ENCODE measurements around the gene KNCN. TPM values are rescaled to one million over a fixed set of nuclear protein-coding genes. Genes with fewer than 3 reads are reported as not detected.

Gene KNCN
- total RNA-seq, 2 experiments from 2014 or later: not detected

DNA sequence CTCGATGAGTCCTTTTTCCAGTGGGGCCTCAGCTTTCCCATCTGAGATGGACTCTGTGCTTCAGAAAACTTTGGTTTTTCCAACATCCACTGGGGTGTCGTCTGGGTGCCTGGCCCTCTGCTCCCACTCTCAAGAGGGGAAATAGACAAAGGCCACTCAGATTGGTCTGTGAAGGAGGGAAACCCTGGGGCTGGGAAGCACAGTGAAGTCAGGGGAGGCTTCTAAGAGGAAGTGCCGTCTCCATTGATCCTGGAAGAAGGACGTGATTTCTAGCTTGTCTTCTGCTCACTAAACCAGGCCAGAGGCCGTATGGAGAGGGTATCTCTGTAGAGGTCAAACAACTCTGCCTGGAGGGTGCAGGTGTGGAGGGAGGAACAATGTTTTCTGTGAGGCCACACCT, 5.2 kb downstream of the KNCN start:
- peaks cover 68% of the 10 kb centered on the region for H3K27me3 Mint-ChIP-seq
- H3K4me1 Mint-ChIP-seq (ENCODE audit: low read depth): peaks cover 10% of the 10 kb centered on the region
- Histone ChIP-seq H3K4me1 (ENCODE audit: insufficient read depth, low read length) (peaks cover 27% of the 10 kb centered on the region), H3K27ac (ENCODE audit: low read depth in 1 of 2, low read length in 2 of 2) (no peak overlapping the region), H3K9me3 (ENCODE audit: control insufficient read depth in 1 of 2, insufficient read depth in 1 of 2, low read length in 2 of 2) (peaks cover 0 to 5% of the 10 kb centered on the region in 2 experiments), H3K4me3 (ENCODE audit: low read length) (no peak overlapping the region), H3K27me3 (ENCODE audit: control insufficient read depth in 1 of 2, insufficient read depth in 2 of 2, low read length in 2 of 2) (peaks cover 39 to 49% of the 10 kb centered on the region in 2 experiments), H3K36me3 (ENCODE audit: insufficient read depth, low read length) (no peaks in the 10 kb centered on the region)
- DNase-seq: no peak
- intact Hi-C loops (cut with DNase I, micrococcal nuclease): no loop called here
- no peaks in the 10 kb centered on the region for H3K9me3 Mint-ChIP-seq
- no peak overlapping the region for H3K27ac Mint-ChIP-seq
- POLR2A ChIA-PET: no interaction called here
- no peaks in the 10 kb centered on the region for H3K36me3 Mint-ChIP-seq (ENCODE audit: low read depth)
- H3K4me3 Mint-ChIP-seq: no peak overlapping the region
- ATAC-seq (ENCODE audit: poor library complexity): no peak
- TF ChIP-seq, protein P1, sequence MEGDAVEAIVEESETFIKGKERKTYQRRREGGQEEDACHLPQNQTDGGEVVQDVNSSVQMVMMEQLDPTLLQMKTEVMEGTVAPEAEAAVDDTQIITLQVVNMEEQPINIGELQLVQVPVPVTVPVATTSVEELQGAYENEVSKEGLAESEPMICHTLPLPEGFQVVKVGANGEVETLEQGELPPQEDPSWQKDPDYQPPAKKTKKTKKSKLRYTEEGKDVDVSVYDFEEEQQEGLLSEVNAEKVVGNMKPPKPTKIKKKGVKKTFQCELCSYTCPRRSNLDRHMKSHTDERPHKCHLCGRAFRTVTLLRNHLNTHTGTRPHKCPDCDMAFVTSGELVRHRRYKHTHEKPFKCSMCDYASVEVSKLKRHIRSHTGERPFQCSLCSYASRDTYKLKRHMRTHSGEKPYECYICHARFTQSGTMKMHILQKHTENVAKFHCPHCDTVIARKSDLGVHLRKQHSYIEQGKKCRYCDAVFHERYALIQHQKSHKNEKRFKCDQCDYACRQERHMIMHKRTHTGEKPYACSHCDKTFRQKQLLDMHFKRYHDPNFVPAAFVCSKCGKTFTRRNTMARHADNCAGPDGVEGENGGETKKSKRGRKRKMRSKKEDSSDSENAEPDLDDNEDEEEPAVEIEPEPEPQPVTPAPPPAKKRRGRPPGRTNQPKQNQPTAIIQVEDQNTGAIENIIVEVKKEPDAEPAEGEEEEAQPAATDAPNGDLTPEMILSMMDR (IDR thresholded peaks at IDR 0.05): no peak
- CTCF ChIA-PET: no interaction called here

DNA sequence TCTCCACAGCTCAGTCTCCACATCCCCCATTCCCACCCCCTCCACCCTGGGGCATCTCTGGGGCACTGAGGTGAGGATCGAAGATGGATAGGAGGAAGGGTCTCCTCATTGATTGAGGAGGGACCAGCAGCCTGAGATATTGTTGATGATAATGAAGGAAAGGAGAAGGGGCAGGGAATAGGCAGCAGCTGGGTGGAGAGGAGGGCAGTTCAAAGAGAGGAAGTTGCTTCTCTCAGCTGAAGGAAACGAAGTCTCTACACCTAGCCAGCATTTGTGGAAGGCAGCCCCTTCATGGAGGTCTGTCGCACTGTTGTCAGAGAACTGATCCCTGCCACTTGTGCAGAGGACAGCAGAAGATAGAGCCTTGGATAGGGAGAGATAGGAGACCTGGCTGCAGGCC, 5.7 kb downstream of the KNCN start:
- peaks cover 0 to 5% of the 10 kb centered on the region in 2 experiments for H3K9me3 ChIP-seq (ENCODE audit: control insufficient read depth in 1 of 2, insufficient read depth in 1 of 2, low read length in 2 of 2)
- H3K4me3 ChIP-seq (ENCODE audit: low read length): no peak overlapping the region
- ChIA-PET CTCF (no interaction called here), POLR2A (no interaction called here)
- peaks cover 27% of the 10 kb centered on the region for H3K4me1 ChIP-seq (ENCODE audit: insufficient read depth, low read length)
- no peak overlapping the region for H3K4me3 Mint-ChIP-seq
- H3K27ac ChIP-seq (ENCODE audit: low read depth in 1 of 2, low read length in 2 of 2): no peak overlapping the region
- H3K36me3 Mint-ChIP-seq (ENCODE audit: low read depth): no peaks in the 10 kb centered on the region
- no peak overlapping the region for H3K27ac Mint-ChIP-seq
- H3K27me3 ChIP-seq (ENCODE audit: control insufficient read depth in 1 of 2, insufficient read depth in 2 of 2, low read length in 2 of 2): peaks cover 39 to 49% of the 10 kb centered on the region in 2 experiments
- ATAC-seq (ENCODE audit: poor library complexity): no peak
- intact Hi-C loops (cut with DNase I, micrococcal nuclease): no loop called here
- TF ChIP-seq, protein P1 (IDR thresholded peaks at IDR 0.05): no peak
- peaks cover 10% of the 10 kb centered on the region for H3K4me1 Mint-ChIP-seq (ENCODE audit: low read depth)
- no peaks in the 10 kb centered on the region for H3K36me3 ChIP-seq (ENCODE audit: insufficient read depth, low read length)
- H3K27me3 Mint-ChIP-seq: peaks cover 70% of the 10 kb centered on the region
- no peak for DNase-seq
- no peaks in the 10 kb centered on the region for H3K9me3 Mint-ChIP-seq

DNA sequence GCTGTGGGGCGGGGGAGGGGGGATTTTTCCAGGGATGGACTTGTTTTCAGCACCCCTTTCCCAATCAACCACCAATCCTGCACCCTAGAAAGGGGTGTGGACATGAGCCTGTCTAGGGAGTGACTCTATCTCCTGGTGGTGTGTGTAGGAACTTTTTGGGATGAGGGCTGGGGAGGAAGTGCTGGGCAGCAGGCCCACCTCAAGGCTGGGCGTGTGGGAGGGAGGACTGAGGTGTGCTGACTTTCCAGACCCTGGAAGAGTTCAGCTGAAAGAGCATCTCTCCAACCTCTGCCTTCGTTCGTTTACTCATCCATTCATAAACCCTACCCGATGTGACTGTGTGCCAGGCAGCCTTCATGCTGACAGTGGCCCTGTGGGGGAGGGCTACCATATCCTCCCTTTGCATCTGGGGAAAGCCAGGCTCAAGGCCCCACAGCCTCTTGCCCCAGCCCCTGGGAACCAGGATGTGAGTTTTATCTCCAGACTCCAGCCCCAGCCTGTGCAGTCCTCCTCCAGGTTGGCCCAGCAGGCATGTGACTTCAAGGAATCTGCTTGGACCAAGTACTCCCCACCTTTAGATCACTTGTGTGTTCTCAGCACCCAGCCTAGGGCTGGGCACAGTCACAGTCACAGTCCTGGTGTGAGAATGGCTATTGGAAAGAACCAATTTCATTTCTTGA, 6.7 kb downstream of the KNCN start:
- Histone ChIP-seq H3K27me3 (ENCODE audit: control insufficient read depth in 1 of 2, insufficient read depth in 2 of 2, low read length in 2 of 2) (peaks cover 39 to 49% of the 10 kb centered on the region in 2 experiments), H3K9me3 (ENCODE audit: control insufficient read depth in 1 of 2, insufficient read depth in 1 of 2, low read length in 2 of 2) (peaks cover 0 to 5% of the 10 kb centered on the region in 2 experiments), H3K27ac (ENCODE audit: low read depth in 1 of 2, low read length in 2 of 2) (no peak overlapping the region), H3K4me3 (ENCODE audit: low read length) (no peak overlapping the region), H3K4me1 (ENCODE audit: insufficient read depth, low read length) (peaks cover 20% of the 10 kb centered on the region), H3K36me3 (ENCODE audit: insufficient read depth, low read length) (no peaks in the 10 kb centered on the region)
- Mint-ChIP-seq H3K9me3 (no peaks in the 10 kb centered on the region), H3K27me3 (peaks cover 75% of the 10 kb centered on the region), H3K4me1 (ENCODE audit: low read depth) (peaks cover 6% of the 10 kb centered on the region), H3K4me3 (no peak overlapping the region), H3K27ac (no peak overlapping the region), H3K36me3 (ENCODE audit: low read depth) (no peaks in the 10 kb centered on the region)
- TF ChIP-seq, protein P1 (IDR thresholded peaks at IDR 0.05): no peak
- CTCF ChIA-PET: no interaction called here
- POLR2A ChIA-PET: no interaction called here
- DNase-seq: no peak
- ATAC-seq (ENCODE audit: poor library complexity): no peak
- intact Hi-C loops (cut with DNase I, micrococcal nuclease): no loop called here
